Natural killer cell treated with Interleukin-12 subunit alpha and Interleukin-12 subunit beta and Interleukin-15 and Interleukin-18, amount 100 ng/mL, for 72 hours (primary cell): Measurements from ENCODE around the gene CAPNS2. TPM values are rescaled to one million over a fixed set of nuclear protein-coding genes. Genes with fewer than 3 reads are reported as not detected.

Source experiments
- total RNA-seq, 2 donors: library from RNA; stranded (reverse); gene quantifications; one replicate each; pipeline ENCODE4 v1.2.3, GENCODE V29; 2022

Gene CAPNS2
- total RNA-seq, 2 donors from 2014 or later = not detected

Other genes with a start within 250 kb of the CAPNS2 start
- gene IRX6, start 242.5 kb upstream of the CAPNS2 start, total RNA-seq = not detected
- not detected for gene MMP2, start 87.5 kb upstream of the CAPNS2 start, total RNA-seq
- gene LPCAT2, start 57.6 kb upstream of the CAPNS2 start, total RNA-seq = 1 to 10 TPM in 1 of 2 donors, under 1 TPM in 1; 0.31 to 2.9 TPM
- gene SLC6A2, start 89.3 kb downstream of the CAPNS2 start, total RNA-seq = not detected